Left kidney (tissue), 2 donors: ENCODE results near the gene TSPAN7. TPM values are rescaled to one million over a fixed set of nuclear protein-coding genes. Genes with fewer than 3 reads are reported as not detected.

Source experiments
- DNase-seq: peaks from one replicate; pipeline ENCODE4 v3.0.0-alpha.2; 2013
- polyA plus RNA-seq: library from polyadenylated mRNA; unstranded; fragments of 120-200 nt; gene quantifications from one replicate; pipeline ENCODE4 v1.2.1, GENCODE V29; 2013; ENCODE audit not compliant: insufficient read length

TSPAN7 gene
- polyA plus RNA-seq, 1 donor, result 37.9 TPM

GRCh38 chrX:38641197-38641596, 79.9 kb downstream of the TSPAN7 start:
- DNase-seq, result no peak

- DNase-seq, result no peak
Measured at GRCh38 chrX:38643903-38644302, 82.6 kb downstream of the TSPAN7 start.

DNA sequence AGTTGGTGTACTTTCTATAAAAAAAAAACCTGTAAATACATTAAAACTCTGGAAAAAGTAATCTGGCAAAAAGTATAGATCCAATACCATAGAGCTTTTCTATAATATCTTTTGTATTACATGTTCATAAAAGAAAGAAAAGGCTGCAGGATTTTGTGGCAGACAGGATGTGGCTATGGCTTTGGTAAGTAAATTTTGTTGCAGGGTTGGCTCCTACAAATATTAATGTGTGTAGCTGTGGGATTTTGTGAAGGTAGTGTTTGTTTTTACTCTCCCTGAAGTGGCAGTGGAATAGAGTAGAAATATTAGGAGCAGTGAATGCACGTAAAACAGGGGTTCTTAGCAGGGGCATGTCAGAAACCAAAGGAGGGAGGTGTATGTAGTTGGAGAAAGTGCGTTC, 84.8 kb downstream of the TSPAN7 start:
- DNase-seq, result no peak

- no peak for DNase-seq
Measured at GRCh38 chrX:38649221-38649620, 87.9 kb downstream of the TSPAN7 start.

- DNase-seq, result no peak
Measured at GRCh38 chrX:38649674-38650647, 88.6 kb downstream of the TSPAN7 start.

DNA sequence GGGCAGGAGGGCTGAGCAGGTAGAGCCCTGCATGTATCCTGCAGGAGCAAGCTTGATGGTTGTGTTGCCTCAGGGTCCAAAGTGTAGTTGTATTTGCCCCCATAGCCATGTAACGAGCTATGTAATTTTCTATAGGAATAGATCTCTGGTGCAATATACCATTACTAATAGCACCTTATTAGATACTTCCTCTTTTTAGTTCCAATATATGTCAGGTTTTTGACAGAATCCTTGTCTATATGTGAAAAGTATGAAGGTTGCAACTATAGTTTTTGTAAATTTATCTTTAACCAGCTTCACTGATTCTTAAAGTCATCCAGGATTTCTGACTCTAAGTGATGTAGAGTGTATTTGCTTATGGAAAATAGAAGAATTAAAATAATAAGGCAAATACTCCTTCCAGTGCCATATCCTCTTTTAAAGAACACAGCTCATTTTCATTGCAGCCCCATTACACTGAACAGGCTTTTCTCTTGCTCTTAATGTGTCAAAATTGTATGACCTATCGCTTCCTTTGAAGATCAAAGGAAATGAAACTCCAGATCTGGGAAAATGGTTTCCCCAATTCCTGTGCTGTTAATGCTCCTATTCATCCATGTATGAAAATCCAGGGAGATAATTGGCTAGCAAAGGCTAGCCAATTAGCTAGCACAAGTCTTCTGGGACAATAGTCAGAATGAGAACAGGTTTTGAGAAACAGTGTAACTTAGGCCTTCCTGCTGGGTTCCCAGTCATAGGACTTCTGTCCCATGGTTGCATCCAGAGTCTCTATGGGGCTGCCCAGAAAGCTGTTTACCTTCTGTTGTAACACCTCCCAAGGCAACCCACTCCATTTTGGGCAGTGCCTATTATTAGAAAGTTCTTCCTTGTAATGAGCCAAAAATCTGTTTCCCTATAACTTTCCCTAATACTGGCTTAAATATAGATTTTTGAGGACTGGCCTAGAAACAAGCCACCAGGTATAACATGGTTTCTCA, 90.6 kb downstream of the TSPAN7 start:
- DNase-seq, result no peak

DNA sequence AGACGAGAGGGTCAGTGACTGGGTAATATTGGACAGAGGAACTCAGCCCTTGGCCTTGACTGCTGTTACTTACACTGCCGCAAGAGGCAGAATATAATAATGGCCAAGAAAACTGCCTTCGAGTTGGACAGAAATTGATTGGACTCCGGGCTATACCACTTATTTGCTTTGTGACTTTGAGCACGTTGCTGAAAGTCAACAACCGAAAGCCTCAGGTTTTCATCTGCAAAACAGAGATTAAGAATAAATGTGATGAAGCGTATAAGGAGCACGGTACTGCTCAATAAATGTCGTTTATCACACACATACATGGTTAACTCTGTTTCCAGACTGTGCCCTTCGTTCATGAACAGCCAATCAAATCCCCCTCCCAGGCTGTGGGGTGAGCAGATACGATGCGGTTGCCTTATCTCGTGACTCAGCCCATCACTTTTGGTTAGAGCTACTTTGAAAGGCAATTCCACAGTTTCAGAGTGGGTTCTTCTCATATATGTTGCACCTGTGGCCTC, 91.6 kb downstream of the TSPAN7 start:
- DNase-seq, result no peak

DNA sequence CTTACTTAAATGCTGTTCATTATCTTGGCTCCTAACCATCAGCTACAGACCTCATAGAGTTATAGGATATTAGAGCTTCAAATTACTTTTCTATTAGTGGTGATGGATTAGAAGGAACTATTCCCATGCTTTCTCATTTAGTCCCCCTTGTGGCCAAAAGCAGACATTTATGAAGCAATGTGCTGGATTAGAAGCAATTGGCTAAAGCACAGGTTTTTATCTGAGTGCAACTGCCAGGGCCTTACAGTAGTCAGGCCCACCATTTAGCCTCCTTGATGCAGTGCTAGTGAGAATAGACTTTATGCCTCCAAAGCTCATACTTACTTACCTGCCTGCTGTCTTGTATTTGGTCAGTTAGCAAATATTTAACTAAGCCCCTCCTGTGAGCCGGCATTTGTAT, 93.0 kb downstream of the TSPAN7 start:
- DNase-seq, result peak; percentile 43

- no peak for DNase-seq
Measured at GRCh38 chrX:38656350-38656915, 95.1 kb downstream of the TSPAN7 start.

- no peak for DNase-seq
Measured at GRCh38 chrX:38657562-38657961, 96.2 kb downstream of the TSPAN7 start.

DNA sequence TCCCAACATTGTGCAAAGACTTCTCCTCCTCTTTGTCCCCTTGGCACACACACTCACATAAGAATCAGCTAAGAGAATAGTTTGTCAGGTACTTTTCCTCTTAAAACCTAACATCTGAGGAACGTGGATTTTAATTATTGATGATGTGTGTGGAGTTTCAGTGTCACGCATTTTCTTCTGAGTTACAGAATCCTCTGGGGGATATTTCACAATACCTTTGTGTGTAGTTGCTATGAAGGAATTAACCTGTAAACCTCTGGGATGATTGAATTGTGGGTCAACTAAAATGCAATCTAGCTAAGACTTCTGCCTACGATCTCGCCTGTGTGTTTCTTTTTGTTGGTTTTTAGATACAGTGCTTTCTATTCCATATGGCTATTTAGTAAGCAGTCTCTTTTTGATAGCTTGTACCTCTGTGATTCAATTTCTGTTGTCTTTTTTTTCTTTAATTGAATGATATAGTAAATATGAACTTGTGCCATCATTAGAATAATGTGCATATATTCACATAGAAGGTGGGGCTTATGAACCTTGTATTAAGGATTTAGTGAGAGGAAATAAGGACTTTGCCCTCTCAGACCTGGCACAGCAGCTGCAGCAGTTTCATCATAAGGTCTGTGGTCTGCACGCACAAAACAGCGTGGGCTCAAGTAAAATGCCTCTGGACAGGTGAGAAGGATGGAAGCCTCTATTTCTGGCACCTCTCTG, 99.2 kb downstream of the TSPAN7 start:
- no peak for DNase-seq

- no peak for DNase-seq
Measured at GRCh38 chrX:38661103-38661441, 99.7 kb downstream of the TSPAN7 start.

- no peak for DNase-seq
Measured at GRCh38 chrX:38661561-38661960, 100.2 kb downstream of the TSPAN7 start.

DNA sequence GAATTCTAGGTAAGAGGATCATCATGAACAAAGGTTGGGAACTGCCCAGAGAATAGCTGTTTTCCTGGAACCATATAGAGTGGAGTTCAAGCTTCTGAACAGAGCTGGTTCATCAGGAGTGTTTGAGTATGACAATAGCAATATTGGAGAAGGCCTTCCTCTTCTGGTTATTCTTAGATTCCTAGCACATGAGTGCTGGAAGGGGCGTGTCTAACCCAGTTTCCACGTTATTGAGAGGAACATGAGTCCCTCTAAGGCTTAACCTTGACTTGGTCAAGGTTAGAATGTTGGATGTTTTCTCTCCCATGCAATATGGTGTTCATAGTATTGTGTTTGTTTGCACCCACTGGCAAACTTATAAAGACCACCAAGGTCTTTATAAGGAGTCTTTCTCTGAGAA, 101.3 kb downstream of the TSPAN7 start:
- DNase-seq, result no peak

DNA sequence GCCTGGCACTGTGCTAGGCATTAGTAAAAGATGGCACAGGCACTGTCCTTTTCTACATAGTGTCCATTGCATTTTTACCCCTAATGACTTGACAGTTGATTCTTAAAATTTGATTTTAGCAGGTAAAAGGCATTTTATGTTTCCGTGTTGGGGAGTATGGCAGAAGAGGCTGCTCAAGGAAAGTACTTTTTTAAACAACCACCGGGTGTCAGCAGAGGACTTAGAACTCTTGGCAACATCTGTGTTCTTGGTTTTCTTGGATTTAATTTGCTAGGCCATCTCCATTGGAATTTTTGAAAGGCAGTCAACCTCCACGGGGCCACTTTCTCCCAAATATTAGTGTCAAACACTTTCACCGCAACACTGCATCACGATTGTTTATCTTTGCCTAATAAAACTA, 102.9 kb downstream of the TSPAN7 start:
- peak; percentile 47 for DNase-seq

GRCh38 chrX:38666909-38667308, 105.6 kb downstream of the TSPAN7 start:
- no peak for DNase-seq

- DNase-seq, result no peak
Measured at GRCh38 chrX:38668771-38669170, 107.4 kb downstream of the TSPAN7 start.

DNA sequence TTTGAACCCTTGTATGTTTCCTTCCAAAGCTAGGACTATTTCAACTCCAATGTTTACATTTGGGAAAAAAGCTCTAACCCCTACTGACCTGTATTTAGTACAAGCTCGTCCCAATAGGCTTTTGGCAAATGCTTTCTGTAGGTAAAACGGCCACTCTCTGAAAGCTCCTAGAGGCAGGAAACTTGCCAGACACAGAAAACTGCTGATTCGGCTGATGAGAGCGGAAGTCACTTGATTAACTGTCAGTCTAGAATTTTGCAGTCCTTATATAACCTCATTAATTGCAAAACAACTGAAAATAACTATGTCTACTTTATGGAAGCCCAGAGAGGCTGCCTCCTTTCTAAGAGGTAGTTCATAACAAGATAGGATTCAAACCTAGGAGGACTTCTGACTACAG, 108.1 kb downstream of the TSPAN7 start:
- no peak for DNase-seq

DNA sequence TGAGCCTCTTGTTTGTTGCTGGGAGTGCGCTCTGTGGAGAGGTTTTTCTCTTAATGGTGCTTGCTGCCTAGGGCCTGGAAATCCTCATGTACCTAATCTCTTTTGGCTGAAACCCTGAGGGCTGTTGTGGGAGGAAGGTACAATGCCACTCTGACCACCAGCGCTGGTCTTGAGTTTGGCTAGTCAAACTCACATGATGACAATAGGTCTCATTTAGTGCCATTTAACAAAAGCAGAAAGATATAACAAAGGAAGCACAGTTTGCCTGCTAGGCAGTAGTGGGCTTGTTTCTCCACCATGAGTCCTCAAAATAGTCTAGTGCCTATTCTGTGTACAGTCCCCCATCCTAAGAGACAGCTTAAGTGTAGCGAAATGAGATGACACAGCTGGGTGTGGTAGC, 111.3 kb downstream of the TSPAN7 start:
- DNase-seq, result no peak

GRCh38 chrX:38675856-38676255, 114.5 kb downstream of the TSPAN7 start:
- no peak for DNase-seq

DNA sequence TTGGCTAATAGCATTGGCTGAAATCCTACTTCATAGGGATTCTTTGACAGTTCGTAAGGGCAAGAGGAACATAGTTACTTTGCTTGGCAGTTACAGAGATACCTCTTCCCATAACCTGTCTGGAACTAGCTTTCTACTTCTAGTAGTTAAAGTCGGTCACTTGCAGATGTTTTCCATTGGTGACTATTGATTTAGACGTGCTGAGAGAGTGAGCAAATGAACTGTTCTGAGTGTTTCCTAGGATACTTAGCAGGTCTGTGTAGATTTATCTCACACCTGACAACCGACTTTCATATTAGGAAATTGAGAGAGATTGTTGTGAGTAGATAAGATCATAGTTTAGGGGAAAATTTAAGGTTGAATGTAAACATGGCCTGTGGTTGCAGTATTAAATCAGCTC, 116.8 kb downstream of the TSPAN7 start:
- no peak for DNase-seq

GRCh38 chrX:38678821-38679220, 117.5 kb downstream of the TSPAN7 start:
- DNase-seq, result no peak
